GM12892 (cell line): ENCODE results near the gene SLC4A4.

ENCODE experiments used
- POLR2A ChIP-seq: IDR thresholded peaks from 2 replicates; pipeline ENCODE4 v1.6.1; 2011; ENCODE audit warnings: low read depth, low read length, control low read depth
- POLR2AphosphoS5 ChIP-seq: IDR thresholded peaks from 2 replicates; pipeline ENCODE4 v1.6.1; 2011; ENCODE audit warnings: low read depth, low read length, control low read depth
- TAF1 ChIP-seq: IDR thresholded peaks from 2 replicates; pipeline ENCODE4 v1.6.1; 2011; ENCODE audit warnings: low read depth, mild to moderate bottlenecking, control low read depth, low read length, borderline replicate concordance

- TF ChIP-seq POLR2A (no peak), POLR2AphosphoS5 (no peak), TAF1 (no peak)
Measured at GRCh38 chr4:71456841-71457240, 118.0 kb downstream of the SLC4A4 start.
